Activated T-helper 1 cell treated with anti-CD3 and anti-CD28 coated beads, Interleukin-12 subunit alpha, Interleukin-12 subunit beta, Interleukin-2, Interleukin-4 antibody, amounts not matched to agents 30 ng/mL and 10 ng/mL and 1 ng/mL, durations not matched to agents 14 hours and 24 hours and 36 hours (primary cell): ENCODE data around the gene CEP250. TPM values are rescaled to one million over a fixed set of nuclear protein-coding genes. Genes with fewer than 3 reads are reported as not detected.
A peak's percentile ranks its signal among the peaks of the same experiment; 100 is the strongest.

Experiments
- DNase-seq: peaks from one replicate; pipeline ENCODE4 v3.0.0; 2021; ENCODE audit warnings: low spot score
- H3K27ac Mint-ChIP-seq: one replicate; pipeline ENCODE4 v1.8.0; 2021; ENCODE audit warnings: mild to moderate bottlenecking, mixed read lengths
- H3K27me3 Mint-ChIP-seq: one replicate; pipeline ENCODE4 v1.8.0; 2022; ENCODE audit warnings: mild to moderate bottlenecking, moderate library complexity, mixed read lengths; ENCODE audit not compliant: insufficient read depth
- H3K36me3 Mint-ChIP-seq: one replicate; pipeline ENCODE4 v1.8.0; 2021; ENCODE audit warnings: low read depth, mixed read lengths
- H3K4me1 Mint-ChIP-seq: one replicate; pipeline ENCODE4 v1.8.0; 2021; ENCODE audit warnings: low read depth, mixed read lengths
- H3K4me3 Mint-ChIP-seq: one replicate; pipeline ENCODE4 v1.8.0; 2021; ENCODE audit warnings: mild to moderate bottlenecking, moderate library complexity, mixed read lengths
- H3K9me3 Mint-ChIP-seq: one replicate; pipeline ENCODE4 v1.8.0; 2021; ENCODE audit warnings: mixed read lengths
- intact Hi-C: fragments of 100-400 bp; cut with micrococcal nuclease; formaldehyde crosslinking; loops from one replicate; pipeline ENCODE4 v1.15.1; 2024
- total RNA-seq: library from RNA; stranded (reverse); gene quantifications from 2 replicates; pipeline ENCODE4 v1.2.3, GENCODE V29; 2022

The CEP250 gene
- total RNA-seq = 44.4 and 45.6 TPM in 2 replicates

GRCh38 chr20:35454881-35455609 is at the start of gene CEP250:
TSS of gene CEP250 (plus strand) at chr20:35455598. CDS start at chr20:35462368, 6,770 bp downstream.
- H3K27me3 Mint-ChIP-seq = no peaks in the 10 kb centered on the region
- peak; percentile 88 for DNase-seq
- H3K4me3 Mint-ChIP-seq = peak within 1 kb of the TSS; percentile 93
- intact Hi-C loops = loop anchor here (1.0 to 10.0 kb wide), 12 partner anchors 8 to 630 kb away; partner anchors contain the start of genes CPNE1, EDEM2, ERGIC3 and NCOA6
- H3K27ac Mint-ChIP-seq = peak within 1 kb of the TSS; percentile 99
- no peaks in the 10 kb centered on the region for H3K9me3 Mint-ChIP-seq
- peaks cover 22% of the 10 kb centered on the region for H3K4me1 Mint-ChIP-seq
- H3K36me3 Mint-ChIP-seq = peaks cover 6% of the 10 kb centered on the region

- Mint-ChIP-seq H3K36me3 (peaks cover 37% of the 10 kb centered on the region), H3K27ac (no peak overlapping the region), H3K4me1 (peaks cover 12% of the 10 kb centered on the region), H3K9me3 (peaks cover 14% of the 10 kb centered on the region), H3K27me3 (no peaks in the 10 kb centered on the region), H3K4me3 (no peak overlapping the region)
- DNase-seq = no peak
- intact Hi-C loops = no loop called here
These were observed 49.6 kb upstream of the CEP250 start for GRCh38 chr20:35405775-35406174.

- Mint-ChIP-seq H3K4me1 (peaks cover 16% of the 10 kb centered on the region), H3K36me3 (peaks cover 38% of the 10 kb centered on the region), H3K9me3 (peaks cover 14% of the 10 kb centered on the region), H3K27ac (no peak overlapping the region), H3K4me3 (no peak overlapping the region), H3K27me3 (no peaks in the 10 kb centered on the region)
- intact Hi-C loops = no loop called here
- DNase-seq = no peak
These were observed 47.1 kb upstream of the CEP250 start for GRCh38 chr20:35408270-35408669.

- Mint-ChIP-seq H3K27ac (no peak overlapping the region), H3K4me3 (no peak overlapping the region), H3K36me3 (peaks cover 34% of the 10 kb centered on the region), H3K27me3 (no peaks in the 10 kb centered on the region), H3K4me1 (peaks cover 15% of the 10 kb centered on the region), H3K9me3 (peaks cover 14% of the 10 kb centered on the region)
- no peak for DNase-seq
- intact Hi-C loops = no loop called here
These were observed 45.9 kb upstream of the CEP250 start for GRCh38 chr20:35409542-35409941.

GRCh38 chr20:35410613-35411012 is 44.8 kb upstream of the CEP250 start:
- H3K27me3 Mint-ChIP-seq = no peaks in the 10 kb centered on the region
- H3K4me3 Mint-ChIP-seq = peak overlapping the region; percentile 87
- H3K9me3 Mint-ChIP-seq = peaks cover 13% of the 10 kb centered on the region
- intact Hi-C loops = loop anchor here (5.0 kb wide), 1 partner anchor 132 kb away; the partner anchor contains the start of gene ERGIC3
- peaks cover 24% of the 10 kb centered on the region for H3K36me3 Mint-ChIP-seq
- peaks cover 6% of the 10 kb centered on the region for H3K4me1 Mint-ChIP-seq
- H3K27ac Mint-ChIP-seq = peak overlapping the region; percentile 19
- no peak for DNase-seq

- Mint-ChIP-seq H3K9me3 (no peaks in the 10 kb centered on the region), H3K27ac (no peak overlapping the region), H3K4me3 (no peak overlapping the region), H3K27me3 (peaks cover 14% of the 10 kb centered on the region), H3K36me3 (no peaks in the 10 kb centered on the region), H3K4me1 (no peaks in the 10 kb centered on the region)
- no peak for DNase-seq
- intact Hi-C loops = no loop called here
These were observed 34.1 kb upstream of the CEP250 start for GRCh38 chr20:35421322-35421721.

- Mint-ChIP-seq H3K27me3 (peaks cover 3% of the 10 kb centered on the region), H3K36me3 (no peaks in the 10 kb centered on the region), H3K9me3 (no peaks in the 10 kb centered on the region), H3K27ac (no peak overlapping the region), H3K4me1 (no peaks in the 10 kb centered on the region), H3K4me3 (no peak overlapping the region)
- intact Hi-C loops = no loop called here
- DNase-seq = no peak
These were observed 23.6 kb upstream of the CEP250 start for GRCh38 chr20:35431621-35432429.

GRCh38 chr20:35432430-35432735 is 23.0 kb upstream of the CEP250 start:
- H3K36me3 Mint-ChIP-seq = no peaks in the 10 kb centered on the region
- no peak for DNase-seq
- H3K27ac Mint-ChIP-seq = no peak overlapping the region
- no peak overlapping the region for H3K4me3 Mint-ChIP-seq
- H3K4me1 Mint-ChIP-seq = no peaks in the 10 kb centered on the region
- H3K9me3 Mint-ChIP-seq = no peaks in the 10 kb centered on the region
- peaks cover 3% of the 10 kb centered on the region for H3K27me3 Mint-ChIP-seq
- intact Hi-C loops = no loop called here

- H3K4me1 Mint-ChIP-seq = no peaks in the 10 kb centered on the region
- no peaks in the 10 kb centered on the region for H3K36me3 Mint-ChIP-seq
- no peak for DNase-seq
- intact Hi-C loops = no loop called here
- peaks cover 3% of the 10 kb centered on the region for H3K27me3 Mint-ChIP-seq
- H3K9me3 Mint-ChIP-seq = no peaks in the 10 kb centered on the region
- no peak overlapping the region for H3K27ac Mint-ChIP-seq
- no peak overlapping the region for H3K4me3 Mint-ChIP-seq
These were observed 22.1 kb upstream of the CEP250 start for GRCh38 chr20:35433337-35433736.

- Mint-ChIP-seq H3K9me3 (no peaks in the 10 kb centered on the region), H3K27ac (no peak overlapping the region), H3K4me3 (no peak overlapping the region), H3K36me3 (no peaks in the 10 kb centered on the region), H3K4me1 (peaks cover under 1% of the 10 kb centered on the region), H3K27me3 (no peaks in the 10 kb centered on the region)
- intact Hi-C loops = no loop called here
- DNase-seq = no peak
These were observed 21.1 kb upstream of the CEP250 start for GRCh38 chr20:35434085-35435005.

GRCh38 chr20:35436177-35436573 is 19.2 kb upstream of the CEP250 start:
- Mint-ChIP-seq H3K27ac (no peak overlapping the region), H3K36me3 (no peaks in the 10 kb centered on the region), H3K4me1 (peaks cover 4% of the 10 kb centered on the region), H3K4me3 (no peak overlapping the region), H3K9me3 (no peaks in the 10 kb centered on the region), H3K27me3 (peaks cover 6% of the 10 kb centered on the region)
- no peak for DNase-seq
- intact Hi-C loops = no loop called here

GRCh38 chr20:35437599-35437998 is 17.8 kb upstream of the CEP250 start:
- intact Hi-C loops = no loop called here
- no peak overlapping the region for H3K27ac Mint-ChIP-seq

More at GRCh38 chr20:35437599-35437998, 17.8 kb upstream of the CEP250 start:
- H3K4me1 Mint-ChIP-seq = peaks cover 4% of the 10 kb centered on the region
- H3K4me3 Mint-ChIP-seq = no peak overlapping the region
- no peaks in the 10 kb centered on the region for H3K9me3 Mint-ChIP-seq
- DNase-seq = no peak
- no peaks in the 10 kb centered on the region for H3K36me3 Mint-ChIP-seq
- H3K27me3 Mint-ChIP-seq = peaks cover 10% of the 10 kb centered on the region
